ENCODE data around the gene MYL10. TPM values are rescaled to one million over a fixed set of nuclear protein-coding genes. Genes with fewer than 3 reads are reported as not detected.

The MYL10 gene
- total and polyA plus RNA-seq, 10 of the 15 experiments (the other 5 are each of a cell fraction or from before 2014, with no cell fraction given) = not detected

DNA sequence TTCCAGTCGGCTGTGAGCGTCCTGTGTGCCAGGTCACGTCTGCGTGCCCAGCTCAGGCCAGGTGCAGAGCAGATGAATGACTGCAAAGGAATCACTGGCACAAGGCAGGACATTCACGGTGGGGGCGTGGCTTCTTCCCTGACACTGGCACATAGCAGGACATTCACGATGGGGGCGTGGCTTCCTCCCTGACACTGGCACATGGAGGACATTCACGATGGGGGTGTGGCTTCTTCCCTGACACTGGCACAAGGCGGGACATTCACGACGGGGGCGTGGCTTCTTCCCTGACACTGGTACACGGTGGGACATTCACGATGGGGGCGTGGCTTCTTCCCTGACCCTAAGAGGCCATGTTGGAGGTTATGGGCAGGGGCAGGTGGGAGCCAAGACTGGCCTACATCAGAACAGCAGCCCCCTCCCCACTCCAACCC is 64.3 kb downstream of the MYL10 start (continued):
- TF ChIP-seq, protein P1, sequence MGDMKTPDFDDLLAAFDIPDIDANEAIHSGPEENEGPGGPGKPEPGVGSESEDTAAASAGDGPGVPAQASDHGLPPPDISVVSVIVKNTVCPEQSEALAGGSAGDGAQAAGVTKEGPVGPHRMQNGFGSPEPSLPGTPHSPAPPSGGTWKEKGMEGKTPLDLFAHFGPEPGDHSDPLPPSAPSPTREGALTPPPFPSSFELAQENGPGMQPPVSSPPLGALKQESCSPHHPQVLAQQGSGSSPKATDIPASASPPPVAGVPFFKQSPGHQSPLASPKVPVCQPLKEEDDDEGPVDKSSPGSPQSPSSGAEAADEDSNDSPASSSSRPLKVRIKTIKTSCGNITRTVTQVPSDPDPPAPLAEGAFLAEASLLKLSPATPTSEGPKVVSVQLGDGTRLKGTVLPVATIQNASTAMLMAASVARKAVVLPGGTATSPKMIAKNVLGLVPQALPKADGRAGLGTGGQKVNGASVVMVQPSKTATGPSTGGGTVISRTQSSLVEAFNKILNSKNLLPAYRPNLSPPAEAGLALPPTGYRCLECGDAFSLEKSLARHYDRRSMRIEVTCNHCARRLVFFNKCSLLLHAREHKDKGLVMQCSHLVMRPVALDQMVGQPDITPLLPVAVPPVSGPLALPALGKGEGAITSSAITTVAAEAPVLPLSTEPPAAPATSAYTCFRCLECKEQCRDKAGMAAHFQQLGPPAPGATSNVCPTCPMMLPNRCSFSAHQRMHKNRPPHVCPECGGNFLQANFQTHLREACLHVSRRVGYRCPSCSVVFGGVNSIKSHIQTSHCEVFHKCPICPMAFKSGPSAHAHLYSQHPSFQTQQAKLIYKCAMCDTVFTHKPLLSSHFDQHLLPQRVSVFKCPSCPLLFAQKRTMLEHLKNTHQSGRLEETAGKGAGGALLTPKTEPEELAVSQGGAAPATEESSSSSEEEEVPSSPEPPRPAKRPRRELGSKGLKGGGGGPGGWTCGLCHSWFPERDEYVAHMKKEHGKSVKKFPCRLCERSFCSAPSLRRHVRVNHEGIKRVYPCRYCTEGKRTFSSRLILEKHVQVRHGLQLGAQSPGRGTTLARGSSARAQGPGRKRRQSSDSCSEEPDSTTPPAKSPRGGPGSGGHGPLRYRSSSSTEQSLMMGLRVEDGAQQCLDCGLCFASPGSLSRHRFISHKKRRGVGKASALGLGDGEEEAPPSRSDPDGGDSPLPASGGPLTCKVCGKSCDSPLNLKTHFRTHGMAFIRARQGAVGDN (IDR thresholded peaks at IDR 0.05) = no peak
- no peak for TF ChIP-seq MYB (IDR thresholded peaks at IDR 0.05; ENCODE audit: borderline replicate concordance, low read depth, low read length)
- TF ChIP-seq NFXL1 (IDR thresholded peaks at IDR 0.05; ENCODE audit: borderline replicate concordance) = no peak
- no peak for TF ChIP-seq SP1 (IDR thresholded peaks at IDR 0.05; ENCODE audit: low read depth, low read length)
- TF ChIP-seq, protein P2, sequence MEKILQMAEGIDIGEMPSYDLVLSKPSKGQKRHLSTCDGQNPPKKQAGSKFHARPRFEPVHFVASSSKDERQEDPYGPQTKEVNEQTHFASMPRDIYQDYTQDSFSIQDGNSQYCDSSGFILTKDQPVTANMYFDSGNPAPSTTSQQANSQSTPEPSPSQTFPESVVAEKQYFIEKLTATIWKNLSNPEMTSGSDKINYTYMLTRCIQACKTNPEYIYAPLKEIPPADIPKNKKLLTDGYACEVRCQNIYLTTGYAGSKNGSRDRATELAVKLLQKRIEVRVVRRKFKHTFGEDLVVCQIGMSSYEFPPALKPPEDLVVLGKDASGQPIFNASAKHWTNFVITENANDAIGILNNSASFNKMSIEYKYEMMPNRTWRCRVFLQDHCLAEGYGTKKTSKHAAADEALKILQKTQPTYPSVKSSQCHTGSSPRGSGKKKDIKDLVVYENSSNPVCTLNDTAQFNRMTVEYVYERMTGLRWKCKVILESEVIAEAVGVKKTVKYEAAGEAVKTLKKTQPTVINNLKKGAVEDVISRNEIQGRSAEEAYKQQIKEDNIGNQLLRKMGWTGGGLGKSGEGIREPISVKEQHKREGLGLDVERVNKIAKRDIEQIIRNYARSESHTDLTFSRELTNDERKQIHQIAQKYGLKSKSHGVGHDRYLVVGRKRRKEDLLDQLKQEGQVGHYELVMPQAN (conservative IDR thresholded peaks at IDR 0.05) = no peak
- no peak for TF ChIP-seq SMC3 (IDR thresholded peaks at IDR 0.05; ENCODE audit: borderline replicate concordance, low read length)
- TF ChIP-seq SRF (IDR thresholded peaks at IDR 0.05; ENCODE audit: low read depth in 2 of 2, low read length in 2 of 2) = no peak
- no peak for TF ChIP-seq CHD4 (IDR thresholded peaks at IDR 0.05)
- TF ChIP-seq, protein P3, sequence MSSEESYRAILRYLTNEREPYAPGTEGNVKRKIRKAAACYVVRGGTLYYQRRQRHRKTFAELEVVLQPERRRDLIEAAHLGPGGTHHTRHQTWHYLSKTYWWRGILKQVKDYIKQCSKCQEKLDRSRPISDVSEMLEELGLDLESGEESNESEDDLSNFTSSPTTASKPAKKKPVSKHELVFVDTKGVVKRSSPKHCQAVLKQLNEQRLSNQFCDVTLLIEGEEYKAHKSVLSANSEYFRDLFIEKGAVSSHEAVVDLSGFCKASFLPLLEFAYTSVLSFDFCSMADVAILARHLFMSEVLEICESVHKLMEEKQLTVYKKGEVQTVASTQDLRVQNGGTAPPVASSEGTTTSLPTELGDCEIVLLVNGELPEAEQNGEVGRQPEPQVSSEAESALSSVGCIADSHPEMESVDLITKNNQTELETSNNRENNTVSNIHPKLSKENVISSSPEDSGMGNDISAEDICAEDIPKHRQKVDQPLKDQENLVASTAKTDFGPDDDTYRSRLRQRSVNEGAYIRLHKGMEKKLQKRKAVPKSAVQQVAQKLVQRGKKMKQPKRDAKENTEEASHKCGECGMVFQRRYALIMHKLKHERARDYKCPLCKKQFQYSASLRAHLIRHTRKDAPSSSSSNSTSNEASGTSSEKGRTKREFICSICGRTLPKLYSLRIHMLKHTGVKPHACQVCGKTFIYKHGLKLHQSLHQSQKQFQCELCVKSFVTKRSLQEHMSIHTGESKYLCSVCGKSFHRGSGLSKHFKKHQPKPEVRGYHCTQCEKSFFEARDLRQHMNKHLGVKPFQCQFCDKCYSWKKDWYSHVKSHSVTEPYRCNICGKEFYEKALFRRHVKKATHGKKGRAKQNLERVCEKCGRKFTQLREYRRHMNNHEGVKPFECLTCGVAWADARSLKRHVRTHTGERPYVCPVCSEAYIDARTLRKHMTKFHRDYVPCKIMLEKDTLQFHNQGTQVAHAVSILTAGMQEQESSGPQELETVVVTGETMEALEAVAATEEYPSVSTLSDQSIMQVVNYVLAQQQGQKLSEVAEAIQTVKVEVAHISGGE (CRISPR knock-in tag; IDR thresholded peaks at IDR 0.05) = no peak
- TF ChIP-seq RELA (IDR thresholded peaks at IDR 0.05; ENCODE audit: borderline replicate concordance, partially characterized antibody) = no peak
